Measurements from ENCODE around the gene RBMS2.

DNA sequence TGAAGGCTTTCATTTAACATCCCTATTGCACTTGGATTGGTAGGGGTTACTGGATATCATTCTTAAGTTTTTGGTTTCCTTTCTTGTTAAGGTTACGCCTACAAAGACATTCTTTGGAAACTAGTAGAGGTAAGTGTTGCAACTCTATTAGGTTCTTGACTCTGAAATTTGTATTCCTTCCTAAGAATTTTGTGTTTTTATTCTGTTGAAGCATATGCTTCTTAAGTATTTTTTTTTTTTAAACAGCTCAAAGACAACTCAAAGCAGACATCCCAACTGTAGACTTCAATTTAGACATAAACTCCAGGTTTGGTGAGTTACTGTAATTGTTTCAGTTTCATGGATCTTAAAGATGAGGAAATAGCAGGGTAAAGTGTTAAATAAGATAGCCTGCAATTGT is 1.1 kb upstream of the RBMS2 start:
- TF ChIP-seq POLR2A (IDR thresholded peaks at IDR 0.05), result no peak
- TF ChIP-seq, protein P1, sequence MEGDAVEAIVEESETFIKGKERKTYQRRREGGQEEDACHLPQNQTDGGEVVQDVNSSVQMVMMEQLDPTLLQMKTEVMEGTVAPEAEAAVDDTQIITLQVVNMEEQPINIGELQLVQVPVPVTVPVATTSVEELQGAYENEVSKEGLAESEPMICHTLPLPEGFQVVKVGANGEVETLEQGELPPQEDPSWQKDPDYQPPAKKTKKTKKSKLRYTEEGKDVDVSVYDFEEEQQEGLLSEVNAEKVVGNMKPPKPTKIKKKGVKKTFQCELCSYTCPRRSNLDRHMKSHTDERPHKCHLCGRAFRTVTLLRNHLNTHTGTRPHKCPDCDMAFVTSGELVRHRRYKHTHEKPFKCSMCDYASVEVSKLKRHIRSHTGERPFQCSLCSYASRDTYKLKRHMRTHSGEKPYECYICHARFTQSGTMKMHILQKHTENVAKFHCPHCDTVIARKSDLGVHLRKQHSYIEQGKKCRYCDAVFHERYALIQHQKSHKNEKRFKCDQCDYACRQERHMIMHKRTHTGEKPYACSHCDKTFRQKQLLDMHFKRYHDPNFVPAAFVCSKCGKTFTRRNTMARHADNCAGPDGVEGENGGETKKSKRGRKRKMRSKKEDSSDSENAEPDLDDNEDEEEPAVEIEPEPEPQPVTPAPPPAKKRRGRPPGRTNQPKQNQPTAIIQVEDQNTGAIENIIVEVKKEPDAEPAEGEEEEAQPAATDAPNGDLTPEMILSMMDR (IDR thresholded peaks at IDR 0.05), result no peak

Data from uterus (tissue), 2 donors.